DND-41 (cell line): ENCODE results near the gene GNE.
"Not testable (repeated sequence)": the region's sequence is repeated elsewhere in the genome, so short reads cannot be mapped to it uniquely, and the experiment has no call there.

ENCODE experiments used
- ATAC-seq: fragments of 200-7000 bp; cut with Tn5 transposase; 3 replicates; pipeline ENCODE4 v1.9.1; 2021; ENCODE audit warnings: low read depth; ENCODE audit not compliant: insufficient read depth
- DNase-seq: peaks from one replicate; pipeline ENCODE4 v3.0.0-alpha.2; 2020
- H2AFZ ChIP-seq: 2 replicates; pipeline ENCODE4 v1.6.0; 2012; ENCODE audit warnings: low read depth, low read length
- H3K27ac ChIP-seq: 2 replicates; pipeline ENCODE4 v1.5.1; 2012; ENCODE audit warnings: low read length, inconsistent platforms
- H3K27me3 ChIP-seq: fragments of 200-600 bp; sonication (generic); 2 replicates; pipeline ENCODE4 v1.6.0; 2012; ENCODE audit warnings: low read length, mild to moderate bottlenecking, inconsistent platforms; ENCODE audit not compliant: insufficient read depth, poor library complexity
- H3K36me3 ChIP-seq: 2 replicates; pipeline ENCODE4 v1.5.1; 2012; ENCODE audit warnings: low read length, inconsistent platforms; ENCODE audit not compliant: insufficient read depth
- H3K4me1 ChIP-seq: 2 replicates; pipeline ENCODE4 v1.5.1; 2012; ENCODE audit warnings: mild to moderate bottlenecking, low read length; ENCODE audit not compliant: insufficient read depth
- H3K4me2 ChIP-seq: 2 replicates; pipeline ENCODE4 v1.6.0; 2012; ENCODE audit warnings: mild to moderate bottlenecking, moderate library complexity, low read length, inconsistent platforms; ENCODE audit not compliant: insufficient read depth
- H3K4me3 ChIP-seq, 2 experiments: fragments of 200-600 bp in 1 of 2; shearing (Covaris generic) in 1 of 2; 2 replicates each; pipeline ENCODE4 v1.5.1; 2012 to 2016; ENCODE audit warnings: inconsistent platforms in 2 of 2, low read length in 2 of 2, mild to moderate bottlenecking in 2 of 2, low read depth in 1 of 2, moderate library complexity in 1 of 2
- H3K79me2 ChIP-seq: 2 replicates; pipeline ENCODE4 v1.6.0; 2012; ENCODE audit warnings: low read length, inconsistent platforms; ENCODE audit not compliant: insufficient read depth
- H3K9ac ChIP-seq: 2 replicates; pipeline ENCODE4 v1.6.0; 2012; ENCODE audit warnings: low read depth, mild to moderate bottlenecking, inconsistent platforms, low read length, moderate library complexity
- H3K9me3 ChIP-seq: 2 replicates; pipeline ENCODE4 v1.5.1; 2012; ENCODE audit warnings: low read length, moderate library complexity, mild to moderate bottlenecking, inconsistent platforms; ENCODE audit not compliant: insufficient read depth, severe bottlenecking
- H4K20me1 ChIP-seq: 2 replicates; pipeline ENCODE4 v1.6.0; 2012; ENCODE audit warnings: low read length; ENCODE audit not compliant: insufficient read depth
- CTCF ChIP-seq: IDR thresholded peaks from 2 replicates; pipeline ENCODE4 v1.5.1; 2012; ENCODE audit warnings: borderline replicate concordance, low read length, moderate library complexity, mild to moderate bottlenecking; ENCODE audit not compliant: poor library complexity, severe bottlenecking; ENCODE audit errors: extremely low read depth
- EZH2 ChIP-seq: IDR thresholded peaks from 3 replicates; pipeline ENCODE4 v1.6.1; 2012; ENCODE audit warnings: borderline replicate concordance, low read depth, mild to moderate bottlenecking, moderate library complexity, low read length, inconsistent platforms; ENCODE audit not compliant: severe bottlenecking

Gene GNE

GRCh38 chr9:36248061-36248460 is 10.2 kb downstream of the GNE start:
- peak; percentile 68 for ATAC-seq
- H3K4me2 ChIP-seq, H3K9me3 ChIP-seq, H3K4me3 ChIP-seq, H2AFZ ChIP-seq, H3K27ac ChIP-seq, H3K27me3 ChIP-seq, DNase-seq, H4K20me1 ChIP-seq, H3K9ac ChIP-seq, H3K4me1 ChIP-seq: not testable (repeated sequence)
- H3K79me2 ChIP-seq: peaks cover 48% of the 10 kb centered on the region
- H3K36me3 ChIP-seq: peaks cover 27% of the 10 kb centered on the region
- peak; percentile 60 for TF ChIP-seq CTCF

DNA sequence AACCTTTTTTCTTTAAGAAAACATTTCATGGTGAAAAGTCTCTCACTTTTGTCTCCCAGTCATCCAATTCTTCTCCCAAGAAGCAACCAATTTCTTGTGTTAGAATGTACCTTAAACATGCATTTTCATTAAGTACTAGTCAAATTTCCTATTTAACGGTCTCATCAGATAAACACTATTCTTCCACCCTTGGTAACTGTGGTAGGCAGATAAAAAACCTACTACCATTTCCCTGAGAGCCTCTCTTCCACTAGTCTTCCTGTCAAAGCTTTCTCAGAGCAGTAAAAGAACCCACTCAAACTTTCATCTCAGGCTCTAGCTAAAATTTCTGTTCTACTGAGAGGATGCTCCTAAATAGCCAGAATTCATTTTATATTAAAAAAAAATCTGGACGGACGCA is 10.9 kb downstream of the GNE start:
- H3K4me2 ChIP-seq: no peak overlapping the region

DNA sequence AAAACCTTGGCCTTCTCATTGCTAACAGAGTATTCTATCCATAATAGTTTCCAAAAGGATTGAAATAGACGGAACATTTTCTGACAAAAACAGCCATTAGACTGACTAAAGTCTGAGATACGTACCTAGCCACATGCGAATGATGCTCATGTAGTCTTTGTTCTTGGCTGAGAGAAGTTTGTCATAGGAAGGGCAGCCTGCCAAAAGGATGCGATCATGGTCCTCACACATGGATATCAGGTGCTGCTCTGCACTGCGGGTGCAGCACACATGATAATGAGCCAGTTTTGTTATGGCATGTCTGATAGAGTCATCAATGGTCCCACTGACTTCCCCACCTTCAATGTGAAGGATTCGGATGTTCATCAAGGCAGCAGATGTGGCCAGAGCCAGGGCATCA is 12.3 kb downstream of the GNE start:
- no peak for TF ChIP-seq CTCF
- Histone ChIP-seq H3K79me2 (peaks cover 37% of the 10 kb centered on the region), H3K4me2 (no peak overlapping the region), H2AFZ (no peak overlapping the region), H3K27ac (no peak overlapping the region), H3K9ac (no peak overlapping the region), H3K27me3 (no peaks in the 10 kb centered on the region), H3K36me3 (peaks cover 40% of the 10 kb centered on the region), H3K4me1 (no peaks in the 10 kb centered on the region), H3K4me3 (no peak overlapping the region), H3K9me3 (no peaks in the 10 kb centered on the region), H4K20me1 (peaks cover 5% of the 10 kb centered on the region; the same call in 1 of the 2 replicates)
- ATAC-seq (no peak), DNase-seq (no peak)

More for the DNA sequence above, 10.9 kb downstream of the GNE start:
- H3K27me3 ChIP-seq: no peaks in the 10 kb centered on the region
- H3K4me3 ChIP-seq: no peak overlapping the region
- H2AFZ ChIP-seq: no peak overlapping the region
- H3K36me3 ChIP-seq: peaks cover 31% of the 10 kb centered on the region
- no peak overlapping the region for H3K9ac ChIP-seq
- ATAC-seq (no peak), DNase-seq (no peak)
- H3K79me2 ChIP-seq: peaks cover 46% of the 10 kb centered on the region
- H3K27ac ChIP-seq: no peak overlapping the region
- H3K9me3 ChIP-seq: no peaks in the 10 kb centered on the region
- H3K4me1 ChIP-seq: no peaks in the 10 kb centered on the region
- TF ChIP-seq CTCF (no peak), EZH2 (no peak)
- H4K20me1 ChIP-seq: peaks cover 8% of the 10 kb centered on the region; the same call in 1 of the 2 replicates

DNA sequence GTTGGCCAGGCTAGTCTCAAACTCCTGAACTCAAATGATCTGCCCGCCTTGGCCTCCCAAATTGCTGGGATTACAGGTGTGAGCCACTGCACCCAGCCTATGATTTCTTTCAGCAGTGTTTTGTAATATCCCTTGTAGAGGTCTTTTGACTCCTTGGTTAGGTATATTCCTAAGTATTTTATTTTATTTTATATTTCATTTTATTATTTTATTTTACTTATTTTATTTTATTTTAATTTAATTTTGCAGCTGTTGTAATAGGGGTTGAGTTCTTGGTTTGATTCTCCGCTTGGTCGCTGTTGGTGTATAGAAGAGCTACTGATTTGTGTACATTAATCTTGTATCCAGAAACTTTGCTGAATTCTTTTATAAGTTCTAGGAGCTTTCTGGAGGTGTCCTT is 18.6 kb downstream of the GNE start:
- not testable (repeated sequence) for H4K20me1 ChIP-seq

GRCh38 chr9:36239205-36239604 is 19.0 kb downstream of the GNE start:
- not testable (repeated sequence) for H3K4me1 ChIP-seq, DNase-seq, H4K20me1 ChIP-seq, H3K9ac ChIP-seq, H3K4me3 ChIP-seq, H3K27me3 ChIP-seq, H2AFZ ChIP-seq, H3K27ac ChIP-seq, H3K4me2 ChIP-seq, H3K9me3 ChIP-seq, ATAC-seq
- H3K79me2 ChIP-seq: peaks cover 13% of the 10 kb centered on the region; the same call in 1 of the 2 replicates
- peaks cover 38% of the 10 kb centered on the region; the same call in 1 of the 2 replicates for H3K36me3 ChIP-seq

More for the DNA sequence above, 18.6 kb downstream of the GNE start:
- not testable (repeated sequence) for DNase-seq, H3K4me3 ChIP-seq, ATAC-seq, H3K9ac ChIP-seq, H3K27ac ChIP-seq, H3K4me1 ChIP-seq, H3K27me3 ChIP-seq, H3K9me3 ChIP-seq, H2AFZ ChIP-seq, H3K4me2 ChIP-seq
- peaks cover 13% of the 10 kb centered on the region; the same call in 1 of the 2 replicates for H3K79me2 ChIP-seq
- H3K36me3 ChIP-seq: peaks cover 36% of the 10 kb centered on the region; the same call in 1 of the 2 replicates
